B cell (primary cell): ENCODE results near the gene GALNT10.

Experiments
- EZH2 ChIP-seq: IDR thresholded peaks from 2 replicates; pipeline ENCODE4 v1.6.1; 2012; ENCODE audit warnings: borderline replicate concordance, low read depth, mild to moderate bottlenecking, moderate library complexity, low read length; ENCODE audit not compliant: insufficient read depth, poor library complexity, severe bottlenecking
- TF ChIP-seq, protein P1 (sequence below): fragments of 200-600 bp; IDR thresholded peaks from one replicate; pipeline ENCODE4 v1.8.0; 2022; ENCODE audit warnings: antibody characterized with exemption, mild to moderate bottlenecking

DNA sequence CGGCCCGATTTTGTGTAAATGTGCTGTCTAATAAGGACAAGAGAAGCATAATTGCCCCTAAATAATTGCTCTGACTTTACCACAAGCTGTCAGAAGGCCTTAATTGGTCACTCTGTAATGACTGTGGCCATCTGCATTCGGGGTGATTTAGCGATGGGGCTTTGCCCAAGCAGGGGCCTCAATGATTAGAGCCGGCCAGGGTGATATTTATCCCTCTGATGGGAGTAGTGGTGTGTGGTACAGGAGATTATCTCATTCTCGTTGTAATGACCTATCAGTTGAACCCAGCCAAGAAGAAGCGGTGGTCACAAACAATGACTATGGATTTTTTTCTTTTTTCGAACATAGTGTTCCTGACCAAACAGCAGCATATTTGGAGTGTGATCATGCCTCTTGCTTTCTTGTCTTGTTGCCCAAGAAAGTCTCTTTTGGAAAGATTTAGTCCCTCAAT, 183.2 kb downstream of the GALNT10 start:
- TF ChIP-seq, protein P1, sequence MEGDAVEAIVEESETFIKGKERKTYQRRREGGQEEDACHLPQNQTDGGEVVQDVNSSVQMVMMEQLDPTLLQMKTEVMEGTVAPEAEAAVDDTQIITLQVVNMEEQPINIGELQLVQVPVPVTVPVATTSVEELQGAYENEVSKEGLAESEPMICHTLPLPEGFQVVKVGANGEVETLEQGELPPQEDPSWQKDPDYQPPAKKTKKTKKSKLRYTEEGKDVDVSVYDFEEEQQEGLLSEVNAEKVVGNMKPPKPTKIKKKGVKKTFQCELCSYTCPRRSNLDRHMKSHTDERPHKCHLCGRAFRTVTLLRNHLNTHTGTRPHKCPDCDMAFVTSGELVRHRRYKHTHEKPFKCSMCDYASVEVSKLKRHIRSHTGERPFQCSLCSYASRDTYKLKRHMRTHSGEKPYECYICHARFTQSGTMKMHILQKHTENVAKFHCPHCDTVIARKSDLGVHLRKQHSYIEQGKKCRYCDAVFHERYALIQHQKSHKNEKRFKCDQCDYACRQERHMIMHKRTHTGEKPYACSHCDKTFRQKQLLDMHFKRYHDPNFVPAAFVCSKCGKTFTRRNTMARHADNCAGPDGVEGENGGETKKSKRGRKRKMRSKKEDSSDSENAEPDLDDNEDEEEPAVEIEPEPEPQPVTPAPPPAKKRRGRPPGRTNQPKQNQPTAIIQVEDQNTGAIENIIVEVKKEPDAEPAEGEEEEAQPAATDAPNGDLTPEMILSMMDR, result no peak
- TF ChIP-seq EZH2, result no peak
